Activated CD8-positive, alpha-beta memory T cell treated with anti-CD3 and anti-CD28 coated beads, Interleukin-2, amount 50 U/mL, for 24 hours (primary cell): ENCODE results near the gene GPATCH8.
"Not testable (repeated sequence)": the region's sequence is repeated elsewhere in the genome, so short reads cannot be mapped to it uniquely, and the experiment has no call there.

Experiments
- DNase-seq: peaks from one replicate; pipeline ENCODE4 v3.0.0-alpha.2; 2020; ENCODE audit errors: extremely low read depth

The GPATCH8 gene

DNA sequence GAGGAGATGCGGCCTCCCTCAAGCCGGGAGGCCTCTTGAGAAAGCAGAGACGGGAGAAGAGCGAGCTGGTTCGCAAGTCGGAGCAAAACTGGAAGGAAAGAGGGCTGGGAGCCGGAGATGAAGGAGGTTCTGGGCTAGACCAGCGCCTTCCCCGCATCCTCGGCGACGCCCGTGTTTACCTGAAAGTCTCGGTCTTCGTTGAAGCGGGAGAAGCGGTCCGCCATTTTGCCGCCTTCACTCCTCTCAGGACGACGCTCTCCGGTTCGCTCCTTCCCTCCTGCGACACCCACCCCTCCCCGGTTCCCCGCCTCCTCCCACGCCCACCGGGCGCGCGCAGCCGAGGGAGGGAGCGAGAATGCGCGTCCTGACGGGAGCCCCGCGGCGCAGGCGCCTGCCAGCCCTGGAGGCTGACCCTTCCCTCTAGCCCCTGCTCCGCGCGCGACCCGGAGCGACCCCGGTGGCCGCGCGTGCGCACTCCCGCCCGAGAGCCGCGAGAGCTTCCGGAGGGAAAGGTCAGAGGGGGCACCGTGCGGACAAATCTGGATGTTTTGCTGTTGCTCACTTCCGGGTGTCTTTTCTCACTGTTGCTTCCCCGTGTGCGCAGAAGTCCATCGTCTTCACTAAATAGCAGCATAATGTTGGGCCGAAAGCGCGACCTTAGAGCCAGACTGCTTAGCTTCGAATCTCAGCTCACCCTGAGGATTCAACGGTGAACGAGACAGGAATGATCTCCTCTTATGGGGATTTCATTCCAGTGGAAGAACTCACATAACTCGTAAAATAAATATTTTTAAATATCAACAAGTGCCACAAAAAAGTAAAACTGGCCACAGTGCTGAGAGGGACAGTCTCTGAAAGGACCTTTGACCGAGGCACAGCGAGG is at the start of gene GPATCH8:
Gene GPATCH8, minus strand, starts transcription at position 260 of the 883 bp plus-strand sequence. Its CDS starts 36 bp downstream, at position 224.
- DNase-seq = peak; percentile 82

DNA sequence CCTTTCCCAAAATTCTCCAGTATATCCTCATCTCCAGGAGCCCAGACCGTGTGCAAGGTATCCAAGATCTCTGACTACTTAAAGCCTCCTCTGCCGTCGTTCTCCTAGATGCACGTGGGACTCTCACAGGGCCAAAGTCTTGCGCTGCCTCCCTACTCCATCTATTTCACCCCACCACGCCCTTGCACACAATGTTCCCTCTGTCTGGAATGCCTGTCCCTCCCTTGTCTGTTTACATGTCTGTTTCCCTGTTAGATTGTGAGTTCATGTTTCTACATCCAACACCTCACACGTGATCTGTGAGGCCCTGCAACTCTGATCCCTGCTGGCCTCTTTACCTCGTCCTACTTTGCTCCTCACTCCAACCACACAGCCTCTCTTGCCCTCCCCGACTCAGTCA is 49.2 kb upstream of the GPATCH8 start:
- DNase-seq = no peak

DNA sequence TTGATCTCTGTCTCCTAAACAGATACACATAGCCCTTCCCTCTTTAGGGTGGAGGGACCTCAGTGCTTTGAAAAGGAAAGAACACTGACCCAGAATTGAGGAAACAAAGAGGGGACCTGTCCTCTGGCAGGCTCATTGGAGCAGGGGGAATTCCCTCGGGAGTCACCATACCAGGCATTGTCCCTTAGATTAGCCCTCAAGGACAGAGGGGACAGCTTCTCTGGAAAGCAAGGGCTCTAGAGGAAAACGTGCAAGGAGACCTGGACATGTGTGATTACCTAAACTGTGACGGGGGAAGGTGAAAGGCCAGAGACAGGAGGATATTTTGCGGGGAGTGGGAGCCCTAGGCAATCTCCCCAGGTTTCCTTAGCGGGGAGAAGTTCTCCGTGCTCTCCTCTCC is 46.5 kb upstream of the GPATCH8 start:
- no peak for DNase-seq

DNA sequence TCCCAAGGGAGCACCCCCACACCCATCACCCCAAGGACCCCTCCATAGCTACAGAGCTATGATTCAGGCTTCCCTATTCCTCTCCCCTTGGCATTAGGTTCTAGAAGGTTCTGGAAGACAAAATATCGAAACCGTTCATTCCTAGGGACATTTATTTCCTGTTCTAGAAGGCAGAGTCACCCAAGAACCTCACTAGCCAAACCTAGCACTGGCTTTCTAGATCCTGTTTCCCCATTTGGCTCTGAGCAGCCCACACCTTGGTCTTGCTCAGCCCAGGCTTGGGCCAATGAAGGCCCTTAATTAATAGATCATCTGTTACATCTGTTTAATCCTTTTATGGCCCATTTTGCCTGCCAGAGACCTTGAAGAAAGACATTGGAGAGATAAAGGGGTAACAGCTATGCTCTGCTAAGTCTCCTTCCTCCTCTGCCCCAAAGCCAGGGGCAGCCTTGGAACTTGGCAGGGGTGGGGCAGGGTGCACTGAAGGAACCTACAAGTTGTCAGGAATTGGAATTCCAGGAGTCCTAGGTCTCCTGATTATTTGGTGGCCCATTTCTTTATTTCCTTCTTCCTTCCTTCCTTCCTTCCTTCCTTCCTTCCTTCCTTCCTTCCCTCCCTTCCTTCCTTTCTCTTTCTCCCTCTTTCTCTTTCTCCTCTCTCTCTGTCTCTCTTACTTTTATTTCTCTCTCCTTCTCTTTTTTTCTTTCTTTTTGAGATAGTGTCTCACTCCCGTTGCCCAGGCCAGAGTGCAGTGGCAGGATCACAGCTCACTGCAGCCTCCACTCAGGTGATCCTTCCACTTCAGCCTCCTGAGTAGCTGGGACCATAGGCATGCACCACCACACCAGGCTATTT is 45.4 kb upstream of the GPATCH8 start:
- no peak for DNase-seq

DNA sequence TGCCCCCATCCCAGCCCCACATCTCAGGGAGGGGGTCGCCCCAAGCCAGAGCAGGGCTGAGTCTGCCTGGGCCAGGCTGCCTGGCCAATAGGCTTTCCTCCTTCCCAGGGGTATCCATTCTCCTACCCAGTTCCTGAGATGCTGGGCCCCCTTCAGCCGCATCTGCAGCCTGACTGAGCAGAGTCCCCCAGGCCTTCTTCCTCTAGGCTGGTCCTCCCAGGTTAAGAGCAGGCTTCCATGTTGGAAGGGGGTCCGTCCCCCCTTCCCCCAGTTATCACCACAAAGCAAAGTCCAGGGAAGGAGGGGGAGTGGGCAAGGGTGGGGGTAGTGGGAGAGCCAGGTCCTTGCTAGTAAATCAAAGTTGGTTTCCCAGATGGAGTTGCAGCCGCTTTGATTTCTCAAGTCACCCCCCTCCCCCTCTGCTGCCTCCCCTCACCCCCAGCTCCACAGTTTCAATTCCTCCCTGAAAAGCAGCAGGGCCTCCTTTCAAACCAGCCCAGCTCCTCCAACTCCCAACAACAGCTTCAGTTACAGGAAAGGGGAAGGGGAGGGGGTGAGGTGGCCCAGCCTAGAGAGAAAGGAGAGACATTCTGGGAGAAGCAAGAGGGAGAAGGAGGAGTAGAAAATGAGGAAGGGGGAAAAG is 44.5 kb upstream of the GPATCH8 start:
- no peak for DNase-seq

DNA sequence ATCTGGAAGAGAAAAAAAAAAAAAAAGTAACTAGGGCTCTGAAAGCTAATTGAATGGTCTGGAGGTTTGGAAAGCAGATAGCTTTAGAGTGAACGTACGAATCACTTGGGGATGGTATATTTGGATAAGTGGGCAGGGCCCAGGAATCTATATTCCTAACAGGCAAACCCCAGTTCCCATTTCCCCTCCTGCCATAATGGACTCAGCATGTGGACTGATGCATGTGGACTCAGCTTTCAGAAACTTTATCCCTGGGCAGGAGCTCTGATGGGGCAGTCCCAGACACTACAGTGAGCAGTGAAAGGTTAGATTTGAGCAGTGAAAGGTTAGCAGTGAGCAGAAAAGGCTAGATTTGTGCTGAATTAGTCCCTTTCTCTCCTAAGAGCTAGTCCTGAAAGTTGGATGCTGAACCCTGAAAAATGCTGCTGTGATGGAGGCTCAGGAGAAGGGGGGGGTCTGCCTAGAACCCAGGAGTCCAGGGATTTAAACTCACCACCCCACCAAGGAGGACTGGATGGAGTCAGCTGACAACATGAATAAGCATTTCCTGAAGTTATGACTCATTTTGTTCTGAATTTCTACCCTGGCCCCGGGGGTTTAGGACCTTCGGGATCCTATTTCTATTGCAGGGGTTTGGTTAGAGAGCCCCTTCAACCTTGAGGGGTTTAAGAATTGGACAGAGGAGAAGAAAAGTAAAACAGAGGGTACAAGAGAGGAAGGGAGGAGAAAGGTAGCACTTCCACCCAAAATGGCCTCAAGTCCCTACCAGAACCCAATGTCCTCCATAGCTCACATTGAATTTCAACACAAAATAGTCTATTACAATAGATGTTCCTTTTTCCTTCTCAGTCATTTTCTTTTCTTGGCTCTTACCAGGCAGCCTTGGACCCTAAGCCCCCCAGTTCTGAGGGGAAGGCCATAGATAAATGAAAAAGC is 43.7 kb upstream of the GPATCH8 start:
- no peak for DNase-seq

DNA sequence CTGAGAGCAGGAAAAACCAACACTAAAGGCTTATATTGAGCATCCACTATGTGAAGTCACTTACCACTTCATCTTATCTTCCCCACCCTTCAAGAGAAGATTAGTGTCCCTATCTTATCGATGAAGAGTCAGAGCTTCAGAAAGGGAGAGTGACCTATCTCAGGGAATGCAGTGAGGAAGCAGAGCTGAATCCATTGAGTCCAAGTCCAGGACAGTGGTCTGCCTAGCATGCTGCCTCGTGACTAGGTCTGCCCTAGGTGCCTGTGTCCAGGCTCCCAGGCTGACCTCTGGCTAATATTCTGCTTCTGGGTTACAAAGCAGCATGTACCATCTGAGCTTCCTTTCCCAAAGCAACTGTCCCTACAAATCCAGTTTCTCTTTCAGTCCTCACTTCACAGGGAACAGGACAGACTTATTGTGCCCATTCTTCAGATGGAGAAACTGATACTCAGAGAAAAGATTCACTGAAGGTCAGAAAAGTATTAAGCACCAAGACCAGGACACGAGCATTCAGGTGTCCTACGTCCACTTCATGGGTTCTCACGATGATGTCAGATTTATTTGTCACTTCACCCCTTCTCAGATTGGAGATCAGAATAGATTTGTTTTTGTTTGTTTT is 40.8 kb upstream of the GPATCH8 start:
- DNase-seq = no peak

DNA sequence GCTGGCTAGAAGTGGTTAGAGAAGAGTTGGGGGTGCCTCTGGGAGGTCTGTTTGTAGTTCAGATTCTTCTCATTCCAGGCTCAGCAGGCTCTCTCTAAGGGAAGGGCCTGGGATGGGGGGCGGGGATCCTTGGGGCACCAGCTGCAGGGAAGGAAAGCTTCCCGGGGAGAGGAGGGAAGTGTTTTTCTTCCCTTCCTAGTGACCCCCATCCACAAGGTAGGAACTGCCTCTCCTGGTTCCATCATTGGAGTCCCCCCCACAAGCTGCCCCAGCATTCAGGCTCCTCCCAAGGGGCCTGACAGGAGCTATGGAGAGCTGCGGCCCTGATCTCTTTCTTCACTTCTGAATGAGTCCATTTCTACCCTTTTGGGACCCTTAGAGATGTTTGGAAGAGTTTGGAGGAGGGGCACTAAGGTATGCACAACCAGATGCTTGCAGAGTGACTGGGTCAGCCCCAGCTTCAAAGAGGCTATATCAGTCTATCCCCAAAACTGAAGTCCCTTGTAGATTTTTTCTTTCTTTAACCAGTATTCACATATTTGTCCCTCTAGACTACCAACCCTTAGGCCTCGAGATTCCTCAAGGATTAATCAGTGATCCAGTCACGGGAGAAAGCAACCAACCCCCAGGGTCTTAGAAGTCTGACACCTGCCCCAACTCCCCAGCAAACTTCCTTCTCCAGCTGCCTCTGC is 40.2 kb upstream of the GPATCH8 start:
- no peak for DNase-seq

DNA sequence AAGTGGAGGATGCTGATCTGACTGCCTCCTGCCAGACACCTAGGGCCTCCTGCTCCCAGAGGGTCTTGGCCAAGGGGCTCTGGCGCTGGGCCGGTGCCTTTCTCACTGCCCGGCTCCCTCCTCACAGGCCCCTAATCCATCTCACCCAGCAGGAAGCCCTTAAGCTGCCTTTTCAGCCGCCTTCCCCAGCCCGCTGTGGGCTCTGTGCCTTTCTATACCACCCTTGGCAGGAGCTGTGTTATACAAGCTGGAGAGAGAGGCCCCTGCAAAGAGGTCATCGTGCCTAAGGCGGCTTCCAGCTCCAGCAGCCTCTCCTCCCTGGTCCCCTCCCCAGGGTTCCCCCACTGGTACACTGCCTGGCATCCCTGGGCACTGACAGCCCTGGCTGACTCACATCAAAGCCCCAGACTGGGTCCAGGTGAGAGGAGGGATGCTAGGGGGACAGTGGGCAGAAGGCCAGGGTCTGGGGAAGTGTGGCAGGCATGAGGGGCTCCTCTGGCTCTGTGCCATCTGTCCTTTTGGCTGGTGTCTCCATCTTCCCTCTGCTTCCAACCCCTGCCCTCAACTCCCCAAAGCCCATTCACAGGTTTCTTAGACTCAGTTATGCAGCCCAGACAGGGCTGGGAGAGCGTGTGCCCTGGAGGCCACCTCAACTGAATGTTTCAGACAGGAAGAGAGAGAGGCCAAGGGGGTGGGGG is 38.8 kb upstream of the GPATCH8 start:
- DNase-seq = no peak

DNA sequence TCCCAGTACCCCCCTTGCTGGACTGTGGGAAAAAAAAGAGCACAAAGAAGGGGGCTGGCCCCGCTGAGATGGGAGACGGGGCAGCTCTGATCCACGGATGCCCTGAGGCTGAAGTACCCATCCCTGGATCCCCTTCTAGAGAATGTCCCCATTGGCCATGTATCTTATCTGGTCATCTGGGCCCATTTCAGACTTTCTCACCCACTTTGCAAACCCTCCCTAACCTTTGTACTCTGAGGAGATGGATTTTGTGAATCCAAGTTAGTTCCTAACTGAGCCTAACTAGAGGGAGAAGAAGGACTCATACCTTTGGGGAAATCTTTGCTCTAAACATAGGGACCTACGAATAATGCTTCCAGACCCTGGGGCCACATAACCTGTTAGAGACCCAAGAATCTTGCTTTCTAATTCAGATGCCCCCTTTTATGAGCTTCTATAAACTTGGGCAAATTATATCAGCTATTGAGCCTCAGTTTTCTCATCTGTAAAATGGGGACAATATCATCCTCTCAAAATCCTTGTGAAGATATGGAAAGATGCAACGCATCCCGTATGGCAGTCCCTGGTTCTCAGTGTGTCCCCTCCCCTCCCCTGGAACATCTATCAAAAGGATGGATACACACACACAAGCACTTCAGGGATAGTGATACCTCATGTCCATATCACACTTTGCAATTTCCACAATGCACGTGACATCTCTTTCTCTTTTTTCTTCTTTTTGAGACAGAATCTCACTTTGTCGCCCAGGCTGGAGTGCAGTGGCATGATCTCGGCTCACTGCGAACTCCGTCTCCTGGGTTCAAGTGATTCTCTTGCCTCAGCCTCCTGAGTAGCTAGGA is 37.3 kb upstream of the GPATCH8 start:
- no peak for DNase-seq

DNA sequence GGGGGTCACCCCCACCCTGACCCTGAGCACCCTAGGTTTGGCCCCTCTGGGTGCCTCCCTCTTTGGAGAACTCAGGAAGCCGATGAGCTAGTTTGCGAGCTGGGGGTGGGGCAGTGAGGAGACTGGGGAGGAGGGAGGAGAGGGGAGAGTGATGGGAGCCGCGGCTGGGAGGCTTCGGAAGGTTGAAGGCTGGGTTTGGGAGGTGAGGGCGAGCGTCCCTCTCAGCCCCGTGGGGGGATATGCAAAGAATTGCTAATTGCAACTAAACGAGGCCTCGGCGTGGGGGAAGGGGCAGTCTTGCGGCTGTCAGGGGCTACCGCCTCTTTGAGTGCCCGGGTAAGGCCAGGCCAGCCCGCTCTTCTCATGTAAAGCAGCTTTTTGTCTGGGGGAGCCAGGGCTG is 36.5 kb upstream of the GPATCH8 start:
- DNase-seq = no peak

DNA sequence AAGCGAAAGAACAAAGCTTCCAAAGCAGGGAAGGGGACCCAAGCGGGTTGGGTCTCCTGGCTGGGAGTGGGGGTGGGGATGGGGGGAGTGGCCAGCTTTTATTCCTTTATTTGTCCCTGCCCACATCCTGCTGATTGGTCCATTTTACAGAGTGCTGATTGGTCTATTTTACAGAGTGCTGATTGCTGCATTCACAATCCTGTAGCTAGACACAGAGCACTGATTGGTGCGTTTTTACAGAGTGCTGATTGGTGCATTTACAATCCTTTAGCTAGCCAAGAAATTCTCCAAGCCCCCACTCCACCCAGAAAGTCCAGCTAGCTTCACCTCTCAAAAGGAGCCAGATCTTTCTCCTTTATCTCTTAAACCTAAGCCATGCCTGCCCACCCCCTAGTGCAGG is 34.7 kb upstream of the GPATCH8 start:
- DNase-seq = not testable (repeated sequence)

DNA sequence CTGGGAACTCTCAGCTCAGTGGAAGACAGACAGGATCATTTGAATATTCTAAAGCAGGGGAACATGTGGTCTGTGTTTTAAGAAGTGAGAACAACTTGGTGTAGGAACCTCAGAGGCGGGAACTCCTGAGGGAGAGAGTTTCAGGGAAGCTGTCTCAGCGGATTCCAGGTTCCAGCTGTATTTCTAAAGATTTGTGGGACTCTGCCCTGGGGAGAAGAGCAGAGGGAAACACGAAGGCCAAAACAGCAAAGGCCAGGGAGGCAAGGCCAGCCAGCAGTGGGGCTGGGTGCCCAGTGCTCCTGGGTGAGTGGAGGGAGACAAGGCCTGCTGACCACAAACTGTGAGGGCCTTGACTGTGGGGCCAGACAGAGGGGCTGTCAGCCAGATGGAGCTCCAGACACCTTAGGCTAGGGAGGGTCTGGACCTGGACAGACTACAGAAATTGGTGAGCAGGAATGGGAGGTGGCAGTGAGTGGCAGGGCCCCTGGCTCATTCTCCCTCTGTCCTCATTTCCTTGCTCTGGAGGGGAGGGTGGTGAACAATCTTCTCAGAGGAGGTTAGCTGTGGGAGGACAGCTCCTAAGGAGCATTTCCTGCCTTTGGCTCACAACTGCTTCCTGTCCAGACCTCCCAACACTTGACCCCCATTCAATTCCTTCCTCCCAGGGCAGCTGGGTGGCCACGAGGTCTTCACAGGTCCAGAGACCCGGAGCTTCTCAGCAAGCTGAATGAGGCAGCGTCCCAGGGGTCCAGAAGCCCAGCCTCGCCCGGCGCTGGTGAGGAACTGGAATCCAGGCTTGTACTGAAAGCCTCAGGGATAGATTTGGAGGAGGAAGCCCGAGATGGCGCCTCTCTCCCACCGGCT is 33.1 kb upstream of the GPATCH8 start:
- DNase-seq = no peak

DNA sequence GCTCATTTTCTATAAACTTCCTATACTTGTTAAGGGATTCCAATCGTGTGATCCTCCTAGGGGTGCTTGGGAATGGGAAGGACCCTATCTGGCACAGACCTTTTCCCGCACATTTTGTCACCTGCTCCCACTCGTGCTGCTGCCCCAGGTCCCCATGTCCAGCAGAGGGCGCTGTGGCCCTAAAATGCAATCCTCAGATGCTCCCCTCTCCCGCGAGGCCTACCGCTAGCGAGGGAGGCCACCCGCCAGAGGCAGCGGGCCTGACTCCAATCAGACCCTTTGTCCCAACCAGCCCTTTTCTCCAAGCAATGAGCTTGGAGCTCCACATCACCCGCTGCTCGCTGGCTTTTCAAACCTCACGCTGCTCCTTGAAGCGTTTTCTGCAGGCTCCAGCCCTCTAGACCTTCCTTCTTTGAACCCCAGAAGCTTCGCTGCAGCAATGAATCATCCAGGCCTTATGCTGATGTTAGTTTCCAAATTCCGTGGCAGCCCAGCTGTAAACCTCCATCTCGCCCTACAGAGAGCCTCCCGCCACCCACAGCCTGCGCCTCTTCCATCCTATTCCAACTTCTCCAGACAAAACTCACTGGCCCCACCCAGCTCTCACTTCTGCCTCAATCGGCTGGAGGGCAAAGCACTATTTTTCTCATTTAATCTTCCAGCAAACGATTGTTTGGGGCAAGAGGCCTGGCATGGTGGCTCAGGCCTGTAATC is 30.5 kb upstream of the GPATCH8 start:
- DNase-seq = peak; percentile 75

DNA sequence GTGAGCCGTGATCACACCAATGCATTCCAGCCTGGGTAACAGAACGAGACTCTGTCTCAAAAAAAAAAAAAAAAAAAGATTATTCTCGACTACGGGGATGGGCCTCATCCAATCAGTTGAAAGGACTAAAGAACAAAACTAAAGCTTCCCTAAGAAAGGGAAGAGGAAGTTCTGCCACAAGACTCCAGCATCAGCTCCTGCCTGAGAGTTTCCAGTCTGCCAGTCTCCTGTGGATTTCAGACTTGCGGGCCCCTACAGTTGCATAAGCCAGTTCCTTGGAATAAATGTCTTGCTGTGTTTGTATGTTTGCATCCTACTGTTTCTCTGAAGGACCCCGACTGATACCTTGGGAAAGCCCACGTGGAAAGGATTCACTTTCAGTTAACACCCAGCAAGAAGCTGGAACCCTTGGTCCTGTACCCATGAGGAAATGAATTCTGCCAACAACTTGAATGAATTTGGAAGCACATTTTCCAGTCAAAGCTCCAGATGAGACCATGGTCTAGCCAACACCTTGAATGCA is 27.8 kb upstream of the GPATCH8 start:
- DNase-seq = no peak

DNA sequence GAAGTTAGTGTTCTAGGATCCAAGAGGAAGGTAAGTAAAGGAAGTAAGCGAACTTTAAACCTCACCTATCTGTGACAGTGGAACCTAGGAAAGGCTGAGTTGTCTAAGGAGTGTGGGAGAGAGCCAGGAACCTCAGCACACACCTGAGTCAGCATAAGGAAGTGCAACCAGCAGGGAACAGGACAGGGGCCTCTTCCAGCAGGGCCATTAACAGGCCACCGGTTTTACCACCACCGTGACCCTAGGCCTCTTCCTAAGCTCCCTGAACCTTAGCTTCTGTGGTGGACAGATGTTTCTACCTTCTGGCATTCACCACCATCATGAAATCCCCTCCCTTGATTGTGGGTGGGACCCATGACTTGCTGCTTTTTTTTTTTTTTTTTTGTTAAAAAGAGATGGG is 26.7 kb upstream of the GPATCH8 start:
- no peak for DNase-seq

DNA sequence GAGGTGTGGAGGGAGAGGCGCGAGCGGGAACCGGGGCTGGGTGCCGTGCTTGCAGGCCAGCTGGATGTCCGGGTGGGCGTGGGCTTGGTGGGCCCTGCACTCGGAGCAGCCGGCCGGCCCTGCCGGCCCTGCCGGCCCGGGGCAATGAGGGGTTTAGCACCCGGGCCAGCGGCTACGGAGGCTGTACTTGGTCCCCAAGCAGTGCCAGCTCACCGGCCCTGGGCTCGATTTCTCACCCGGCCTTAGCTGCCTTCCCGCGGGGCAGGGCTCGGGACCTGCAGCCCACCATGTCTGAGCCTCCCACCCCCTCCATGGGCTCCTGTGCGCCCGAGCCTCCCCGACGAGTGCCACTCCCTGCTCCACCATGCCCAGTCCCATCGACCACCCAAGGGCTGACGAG is 24.7 kb upstream of the GPATCH8 start:
- DNase-seq = no peak
